Ramos (cell line): Measurements from ENCODE around the gene HK2.

Source experiments
- in situ Hi-C: fragments of 300-500 bp; cut with MboI; formaldehyde crosslinking; loops from one replicate; pipeline ENCODE4 v1.14.3; 2022; ENCODE audit warnings: low sequenced_read_pairs; ENCODE audit not compliant: unreplicated experiment

Gene HK2

DNA sequence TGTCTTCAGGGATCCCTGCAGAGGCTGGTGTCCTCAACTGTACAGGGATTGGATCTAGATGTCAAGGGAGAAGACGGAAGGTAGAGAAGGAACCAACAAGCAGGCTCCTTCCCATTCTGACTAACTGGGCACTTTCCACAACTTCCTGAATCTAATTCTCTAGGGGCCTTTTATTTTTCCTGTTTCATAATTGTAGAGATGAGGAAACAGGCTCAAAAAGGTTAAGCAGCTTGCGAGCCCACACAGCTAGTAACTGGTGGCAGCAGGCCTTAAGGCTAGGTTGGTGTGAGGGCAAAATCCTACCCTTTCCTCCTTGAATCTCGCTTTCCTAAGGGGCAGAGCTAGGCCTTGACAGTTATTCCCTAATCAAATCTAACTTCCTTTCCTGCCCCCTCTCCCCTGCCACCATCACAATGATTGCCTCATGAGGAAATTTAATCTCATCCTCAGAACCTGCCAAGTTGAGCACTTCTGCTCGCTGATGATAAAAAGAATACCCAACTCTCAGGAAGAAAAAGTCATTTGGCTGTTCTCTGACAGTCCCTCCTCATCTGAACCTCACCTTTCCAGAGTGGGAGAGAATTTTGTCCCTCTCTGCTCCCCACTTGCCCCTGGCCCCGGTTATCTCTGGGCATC, 88.8 kb downstream of the HK2 start:
- in situ Hi-C loops: loop anchor here (25.0 kb wide), 2 partner anchors 490 to 690 kb away; no protein-coding TSS in a partner anchor

DNA sequence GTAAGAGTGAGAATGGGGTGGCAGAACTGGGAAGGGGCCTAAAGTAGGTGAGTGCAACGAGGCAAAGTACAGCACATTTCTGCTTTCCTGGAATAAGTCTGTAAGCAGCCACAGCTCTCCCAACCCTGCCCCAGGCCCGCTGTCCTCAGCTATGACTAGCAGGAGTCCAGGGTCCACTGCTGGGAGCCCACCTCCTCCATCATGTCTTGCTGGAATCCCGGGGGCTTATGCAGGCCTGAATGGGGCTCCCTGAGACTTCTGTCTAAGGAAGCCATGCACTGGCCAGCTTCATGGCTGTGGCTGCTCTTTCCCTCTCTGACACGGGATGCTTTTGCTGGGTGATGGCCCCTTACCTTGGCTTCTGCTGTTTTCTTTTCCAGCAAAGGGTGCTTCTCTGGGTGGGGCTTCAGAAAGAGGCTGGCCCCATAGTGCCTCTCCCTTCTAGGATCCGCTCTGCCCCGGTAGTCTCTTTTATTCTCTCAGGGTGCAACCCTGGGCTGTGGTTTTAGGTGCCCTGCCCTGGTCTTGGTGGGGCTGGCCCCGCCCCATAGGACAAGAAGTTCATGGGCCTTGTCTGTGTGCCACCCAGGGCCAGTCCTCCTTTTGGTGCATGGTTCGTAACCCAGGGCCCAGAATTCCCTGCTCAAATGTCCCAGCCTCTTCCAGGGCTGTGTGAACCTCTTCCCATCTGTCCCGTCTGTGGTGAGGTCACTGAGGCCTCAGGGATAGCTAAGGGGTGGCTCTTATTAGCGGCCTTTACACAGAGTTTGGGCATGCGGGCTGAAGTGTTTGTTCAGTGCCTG, 90.7 kb downstream of the HK2 start:
- in situ Hi-C loops: loop anchor here (25.0 kb wide), 2 partner anchors 488 to 688 kb away; no protein-coding TSS in a partner anchor

DNA sequence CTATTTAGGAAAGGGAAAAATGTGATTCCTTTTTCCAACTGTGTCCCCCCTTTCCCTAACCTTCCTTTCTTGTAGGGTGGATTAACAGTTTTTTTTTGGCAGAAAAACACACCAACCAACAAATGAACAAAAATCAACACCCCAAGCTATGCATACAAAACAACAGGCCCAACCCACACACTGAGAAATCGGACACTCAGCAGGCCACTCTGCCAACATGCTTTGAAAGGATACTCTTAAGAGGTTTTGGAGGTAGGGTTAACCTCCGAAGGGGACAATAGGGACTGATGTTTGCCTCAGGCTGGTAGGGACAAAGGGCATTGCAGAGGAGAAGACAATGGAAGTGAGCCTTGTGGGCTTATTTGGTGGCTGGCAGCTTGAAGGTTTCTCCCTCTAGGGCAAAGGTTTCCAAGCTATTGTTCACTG, 91.4 kb downstream of the HK2 start:
- in situ Hi-C loops: no loop called here

DNA sequence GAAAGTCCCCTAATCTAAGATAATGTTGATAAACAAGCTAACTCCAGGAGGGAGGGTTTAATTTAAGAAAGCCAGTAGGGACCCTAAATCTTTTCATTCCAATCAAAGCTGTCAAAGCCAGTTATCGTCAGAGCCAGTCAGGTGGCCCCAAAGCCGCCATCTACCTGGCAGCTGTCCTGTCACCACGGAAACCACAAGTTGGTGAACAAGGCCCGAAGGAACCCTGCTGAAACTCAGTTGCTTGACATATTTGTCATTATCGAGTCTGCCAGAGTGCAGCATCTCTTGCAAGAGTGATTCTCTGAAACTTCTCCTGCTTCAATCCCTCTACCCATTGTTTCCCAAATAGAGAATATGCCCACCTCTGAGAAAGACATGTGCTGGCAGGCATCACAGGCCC, 93.7 kb downstream of the HK2 start:
- in situ Hi-C loops: no loop called here

DNA sequence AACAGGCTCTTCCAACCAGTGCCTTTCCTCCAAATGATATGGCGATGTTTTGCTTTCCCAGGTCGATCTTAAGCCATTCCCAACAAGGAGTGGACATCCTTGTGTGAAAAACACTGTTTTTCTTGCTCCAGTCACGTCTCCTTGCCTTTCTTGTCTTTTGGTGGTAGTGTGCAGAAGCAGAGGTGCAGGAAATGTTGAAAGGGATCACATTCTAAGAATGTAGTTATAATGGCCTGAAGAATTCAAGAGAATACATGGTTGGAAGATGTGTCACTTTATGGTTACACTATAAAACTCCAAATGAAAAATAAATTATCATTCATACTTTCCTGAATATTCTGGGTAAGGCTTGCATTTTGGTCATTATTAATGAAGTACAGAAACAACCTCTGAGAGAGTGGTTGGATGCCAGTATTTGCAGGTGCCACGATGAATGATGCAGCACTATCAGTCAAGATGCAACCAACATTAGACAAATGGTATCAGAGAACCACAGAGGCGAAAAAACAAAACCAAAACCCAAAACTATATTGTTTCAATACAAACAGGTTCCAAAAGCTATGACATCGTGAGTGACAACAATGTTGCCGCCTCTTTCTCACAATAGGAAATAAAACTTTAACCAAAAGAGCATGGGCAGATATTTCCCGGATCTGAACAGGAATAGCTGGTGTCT, 97.0 kb downstream of the HK2 start:
- in situ Hi-C loops: no loop called here

DNA sequence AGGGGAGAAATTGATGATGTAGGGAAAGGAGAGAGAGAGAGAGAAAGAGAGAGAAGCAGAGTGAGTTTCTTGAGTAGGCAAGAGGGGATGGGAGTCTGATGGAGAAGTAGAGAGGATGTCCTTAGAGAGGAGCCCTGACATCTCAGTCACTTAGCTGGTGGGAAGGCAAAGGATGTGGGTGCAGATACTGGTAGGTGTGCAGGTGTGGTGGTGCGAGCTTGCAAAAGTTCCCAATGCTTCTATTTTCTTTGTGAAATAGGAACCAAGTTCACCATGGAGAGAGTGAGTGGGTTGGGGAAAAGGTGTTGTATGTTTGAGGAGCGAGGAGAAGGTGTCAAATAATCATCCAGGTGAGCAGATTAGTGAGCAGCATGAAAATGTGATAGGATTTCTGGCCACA, 98.0 kb downstream of the HK2 start:
- in situ Hi-C loops: no loop called here

DNA sequence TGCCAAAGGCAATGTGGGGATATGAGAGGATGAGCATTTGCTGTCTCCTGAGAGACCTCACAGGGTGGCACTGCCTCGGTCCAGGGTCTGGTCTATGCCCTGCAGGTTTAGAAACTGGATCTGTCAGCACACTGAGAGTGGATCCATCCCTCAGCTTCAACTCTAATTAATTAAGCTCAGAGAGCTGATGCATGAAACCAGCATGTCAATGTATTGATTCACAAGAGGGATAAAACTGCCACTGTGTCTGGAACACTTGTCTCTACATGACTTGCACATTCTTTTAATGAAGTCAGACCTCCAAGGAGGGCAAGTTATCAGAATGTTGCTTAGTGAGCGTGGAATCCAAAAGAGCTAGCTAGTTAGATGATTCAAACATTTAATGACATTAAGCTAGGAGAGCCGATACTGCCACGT, 102.1 kb downstream of the HK2 start:
- in situ Hi-C loops: no loop called here

DNA sequence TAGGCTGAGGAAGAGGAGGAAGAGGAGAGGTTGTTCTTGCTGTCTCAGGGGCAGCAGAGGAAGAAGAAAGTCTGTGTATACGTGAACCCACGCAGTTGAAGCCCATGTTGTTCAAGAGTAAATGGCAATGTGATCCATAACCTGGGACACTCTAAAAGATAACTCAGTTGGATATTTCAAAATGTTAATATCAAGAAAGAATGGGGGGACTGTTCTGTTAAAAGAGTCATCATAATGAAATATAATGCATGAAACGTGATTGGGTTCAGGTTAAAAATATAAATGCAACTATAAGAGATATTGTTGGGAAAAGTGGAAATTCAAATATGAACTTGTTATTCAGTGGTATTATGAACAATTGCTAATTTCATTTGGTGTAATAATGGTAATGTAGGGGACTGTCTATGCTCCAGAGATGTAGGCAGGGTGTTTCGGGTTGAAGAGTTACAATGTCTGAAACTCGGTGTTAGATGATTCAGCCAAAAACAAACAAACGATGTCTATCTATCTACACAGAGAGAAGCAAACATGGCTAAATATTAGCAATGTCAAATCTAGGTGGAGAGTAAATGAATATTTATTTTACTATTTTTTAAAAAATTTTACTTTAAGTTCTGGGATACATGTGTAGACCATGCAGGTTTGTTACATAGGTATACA, 103.4 kb downstream of the HK2 start:
- in situ Hi-C loops: no loop called here

DNA sequence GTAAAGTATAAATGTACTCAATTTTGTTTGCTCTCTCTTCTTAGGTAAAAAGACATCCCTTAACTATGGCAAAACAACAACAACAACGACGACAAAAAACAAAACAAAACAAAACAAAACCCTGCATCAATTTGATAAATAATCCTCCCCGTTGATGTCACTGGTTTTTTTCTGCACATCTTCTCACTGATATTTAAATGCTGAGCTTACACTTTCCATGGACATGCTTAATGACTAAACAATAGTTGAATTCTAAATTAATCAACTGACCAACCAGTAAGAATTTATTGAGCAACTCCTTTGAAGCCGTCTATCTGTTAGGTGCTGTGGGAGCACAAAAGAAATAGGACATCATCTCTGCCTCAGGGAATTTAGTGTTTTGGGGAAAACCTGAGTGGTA, 104.3 kb downstream of the HK2 start:
- in situ Hi-C loops: no loop called here

DNA sequence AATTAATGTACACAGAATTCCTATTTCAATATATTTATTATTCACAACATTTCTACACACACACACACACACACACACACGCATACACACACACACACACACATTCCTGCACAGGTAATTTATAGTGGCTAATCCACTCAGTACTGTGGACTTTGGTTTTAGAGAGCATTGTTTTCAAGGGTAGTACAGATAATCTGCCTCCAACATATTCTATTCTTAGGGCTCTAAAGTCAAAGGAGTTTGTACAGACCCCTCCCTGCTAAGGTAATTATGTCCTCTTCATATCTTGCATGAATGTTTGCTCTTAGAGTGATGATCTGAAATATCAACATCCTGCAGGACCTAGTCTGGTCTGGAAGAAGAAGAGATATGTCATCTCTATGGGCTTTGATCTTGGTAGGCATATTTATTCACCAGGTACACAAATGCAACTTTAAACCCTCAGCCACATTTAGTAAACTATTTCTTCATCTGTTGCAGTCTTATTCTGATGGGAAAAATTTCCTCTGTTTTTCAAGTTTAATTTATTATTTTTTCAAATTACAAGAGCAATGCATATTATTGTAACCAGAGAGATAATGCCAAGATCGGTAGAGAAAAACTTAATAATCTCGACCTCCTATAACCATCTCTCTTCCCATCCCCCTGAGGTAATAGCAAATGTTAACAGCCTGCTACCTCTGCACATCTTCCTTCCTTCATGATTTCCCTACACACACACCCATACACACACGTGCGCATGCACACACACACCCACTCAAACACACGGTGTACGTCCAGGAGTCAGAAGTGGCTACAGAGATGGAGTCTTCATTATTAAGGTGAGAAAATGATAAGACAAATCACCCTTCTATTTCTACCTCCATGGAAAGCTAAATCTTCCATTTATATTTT, 106.2 kb downstream of the HK2 start:
- in situ Hi-C loops: no loop called here

DNA sequence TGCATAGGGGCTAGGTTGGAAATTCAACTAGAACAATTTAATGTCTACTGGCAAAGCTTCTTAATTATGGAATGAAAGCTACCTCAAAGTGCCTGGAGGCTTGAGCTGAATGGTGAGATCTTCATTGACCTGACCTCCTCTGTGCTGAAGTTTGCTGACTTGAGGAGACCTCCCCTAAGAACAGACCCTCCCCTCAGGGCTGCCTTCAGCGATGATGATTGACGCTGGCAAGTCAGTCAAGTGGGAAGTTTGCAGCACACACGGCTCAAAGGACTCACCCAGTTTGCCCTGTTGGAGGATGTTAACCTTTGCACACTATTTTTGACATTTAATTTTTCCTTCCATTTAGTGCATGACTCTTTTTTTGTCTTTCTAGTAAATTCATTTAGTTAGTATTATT, 107.4 kb downstream of the HK2 start:
- in situ Hi-C loops: no loop called here

DNA sequence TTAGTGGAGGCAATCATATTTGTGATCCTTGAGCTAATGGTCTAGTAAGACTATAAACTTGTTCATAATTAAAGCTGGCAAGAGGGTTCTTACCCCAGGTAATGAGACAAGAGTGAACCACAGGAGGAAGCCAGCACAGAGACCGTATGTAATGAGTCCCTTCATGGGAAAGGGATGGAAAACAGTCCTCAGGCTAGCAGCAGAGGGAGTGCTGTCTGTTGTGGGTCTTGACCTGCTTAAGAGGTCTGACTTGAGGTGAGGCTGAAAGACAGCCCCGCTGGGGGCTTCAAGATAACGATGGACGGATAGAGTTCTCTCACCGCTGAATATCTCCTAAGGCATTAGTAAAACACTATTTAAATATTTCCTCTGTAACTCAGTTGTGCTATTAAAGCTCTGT, 108.3 kb downstream of the HK2 start:
- in situ Hi-C loops: no loop called here
